A549 (cell line): Measurements from ENCODE around the gene SFXN1. TPM values are rescaled to one million over a fixed set of nuclear protein-coding genes. Genes with fewer than 3 reads are reported as not detected.

Source experiments
- ATAC-seq, 2 experiments: fragments of 200-7000 bp in 1 of 2; fragments of >200 bp in 1 of 2; cut with Nextera tagmentation in 1 of 2; cut with Tn5 transposase in 1 of 2; 3 replicates each; pipeline versions ENCODE4 v1.8.0 to v1.9.1; 2018 to 2020; ENCODE audit warnings: mild to moderate bottlenecking in 1 of 2, moderate library complexity in 1 of 2
- CTCF ChIA-PET: fragments of 300-600 bp; sonication (Branson Sonifier 250); formaldehyde crosslinking; extraction: SDS; loops from one replicate; lab custom pipeline; 2021; ENCODE audit warnings: antibody characterized with exemption, inconsistent platforms; lab: Yijun Ruan, JAX
- POLR2A ChIA-PET: fragments of 350-600 bp; formaldehyde crosslinking; extraction: SDS; loops from one replicate; lab custom pipeline; 2021; ENCODE audit warnings: antibody characterized with exemption, inconsistent platforms; lab: Yijun Ruan, JAX
- DNase-seq, 2 experiments: peaks; one replicate each; pipeline versions ENCODE4 v3.0.0 to v3.0.0-alpha.2; 2011 to 2016; ENCODE audit warnings: low read depth in 1 of 2, low spot score in 1 of 2
- FAIRE-seq: peaks from 2 replicates; lab custom pipeline; 2011; peaks lifted over from hg19 to GRCh38; lab: Jason Lieb, UNC
- H3K27ac ChIP-seq, 2 experiments: fragments of >200 bp; sonication (Bioruptor Twin); formaldehyde crosslinking; 3 replicates each; pipeline ENCODE4 v1.5.1; 2016 to 2017
- H3K4me1 ChIP-seq: fragments of >200 bp; sonication (Bioruptor Twin); formaldehyde crosslinking; 3 replicates; pipeline ENCODE4 v1.6.1; 2016
- H3K4me2 ChIP-seq: fragments of >200 bp; sonication (Bioruptor Twin); formaldehyde crosslinking; 3 replicates; pipeline ENCODE4 v1.6.1; 2016
- H3K4me3 ChIP-seq: fragments of >200 bp; sonication (Bioruptor Twin); formaldehyde crosslinking; 3 replicates; pipeline ENCODE4 v1.5.1; 2016
- H3K9me3 ChIP-seq: fragments of >200 bp; sonication (Bioruptor Twin); formaldehyde crosslinking; 3 replicates; pipeline ENCODE4 v1.6.1; 2016
- BCL3 ChIP-seq: fragments of >200 bp; sonication (Bioruptor Twin); formaldehyde crosslinking; IDR thresholded peaks from 3 replicates; pipeline ENCODE4 v1.6.1; 2016
- CBX2 ChIP-seq: fragments of 200-600 bp; sonication (generic); IDR thresholded peaks from 2 replicates; pipeline ENCODE4 v1.6.1; 2016; ENCODE audit warnings: low read depth, mild to moderate bottlenecking, borderline replicate concordance
- CBX8 ChIP-seq: fragments of 200-600 bp; sonication (generic); IDR thresholded peaks from 2 replicates; pipeline ENCODE4 v1.6.1; 2016
- CHD4 ChIP-seq: fragments of 200-600 bp; sonication (generic); IDR thresholded peaks from 2 replicates; pipeline ENCODE4 v1.6.1; 2016; ENCODE audit warnings: antibody characterized with exemption, mild to moderate bottlenecking, borderline replicate concordance
- CTCF ChIP-seq: fragments of >200 bp; sonication (Bioruptor Twin); formaldehyde crosslinking; IDR thresholded peaks from 3 replicates; pipeline ENCODE4 v1.5.1; 2016
- E2F6 ChIP-seq: IDR thresholded peaks from 2 replicates; pipeline ENCODE4 v1.6.1; 2012; ENCODE audit warnings: low read depth, borderline replicate concordance
- EHMT2 ChIP-seq: fragments of 200-600 bp; sonication (generic); IDR thresholded peaks from 2 replicates; pipeline ENCODE4 v1.6.1; 2016; ENCODE audit warnings: antibody characterized with exemption, low read depth, mild to moderate bottlenecking, moderate library complexity
- FOSL2 ChIP-seq, 2 experiments: fragments of 450-650 bp in 1 of 2; fragments of >200 bp in 1 of 2; sonication (Bioruptor Twin) in 1 of 2; formaldehyde crosslinking; IDR thresholded peaks; 2 replicates each; pipeline versions ENCODE4 v1.5.0 to v1.6.1; 2016 to 2020; ENCODE audit warnings: mild to moderate bottlenecking in 1 of 2, moderate library complexity in 1 of 2
- HDAC2 ChIP-seq: fragments of 200-600 bp; sonication (generic); IDR thresholded peaks from 2 replicates; pipeline ENCODE4 v1.6.1; 2016
- HEYL ChIP-seq: fragments of 250-450 bp; sonication (Bioruptor Pico); IDR thresholded peaks from 2 replicates; pipeline ENCODE4 v1.8.0; 2021; ENCODE audit warnings: mild to moderate bottlenecking, moderate library complexity
- HOXA7 ChIP-seq: fragments of 250-450 bp; sonication (Bioruptor Pico); IDR thresholded peaks from 2 replicates; pipeline ENCODE4 v1.5.0; 2020; ENCODE audit warnings: mild to moderate bottlenecking, moderate library complexity
- HOXB5 ChIP-seq: fragments of 250-450 bp; sonication (Bioruptor Pico); IDR thresholded peaks from 2 replicates; pipeline ENCODE4 v1.5.0; 2020; ENCODE audit warnings: mild to moderate bottlenecking, moderate library complexity
- NFE2L2 ChIP-seq: fragments of 150-350 bp; conservative IDR thresholded peaks from 2 replicates; pipeline ENCODE4 v1.6.1; 2014; ENCODE audit warnings: low read length
- PHF8 ChIP-seq: fragments of 200-600 bp; sonication (generic); IDR thresholded peaks from 2 replicates; pipeline ENCODE4 v1.6.1; 2016; ENCODE audit warnings: low read depth, mild to moderate bottlenecking, antibody characterized with exemption, moderate library complexity, borderline replicate concordance
- POLR2A ChIP-seq: IDR thresholded peaks from 2 replicates; pipeline ENCODE4 v1.6.1; 2012; ENCODE audit warnings: mild to moderate bottlenecking, low read length
- RARB ChIP-seq: fragments of 250-450 bp; sonication (Bioruptor Pico); IDR thresholded peaks from 2 replicates; pipeline ENCODE4 v1.8.0; 2021; ENCODE audit warnings: mild to moderate bottlenecking, moderate library complexity
- RFX5 ChIP-seq: fragments of 450-650 bp; IDR thresholded peaks from 2 replicates; pipeline ENCODE4 v1.7.1; 2014; ENCODE audit warnings: antibody characterized with exemption, mild to moderate bottlenecking, moderate library complexity
- SREBF2 ChIP-seq: fragments of 450-650 bp; IDR thresholded peaks from 2 replicates; pipeline ENCODE4 v1.6.1; 2014; ENCODE audit warnings: mild to moderate bottlenecking, moderate library complexity
- TP53 ChIP-seq: fragments of 250-450 bp; sonication (Bioruptor Pico); IDR thresholded peaks from 2 replicates; pipeline ENCODE4 v1.5.0; 2021; ENCODE audit warnings: mild to moderate bottlenecking, moderate library complexity
- USF2 ChIP-seq: fragments of 450-650 bp; IDR thresholded peaks from 2 replicates; pipeline ENCODE4 v1.6.1; 2014; ENCODE audit warnings: antibody characterized with exemption
- ZFP36 ChIP-seq: fragments of 450-650 bp; IDR thresholded peaks from 2 replicates; pipeline ENCODE4 v1.6.1; 2014; ENCODE audit warnings: borderline replicate concordance; ENCODE audit not compliant: partially characterized antibody
- ZNF302 ChIP-seq: fragments of 250-450 bp; sonication (Bioruptor Pico); IDR thresholded peaks from 2 replicates; pipeline ENCODE4 v1.9.0; 2021; ENCODE audit warnings: inconsistent platforms, mild to moderate bottlenecking, moderate library complexity
- ZSCAN20 ChIP-seq: fragments of 250-450 bp; sonication (Bioruptor Pico); IDR thresholded peaks from 2 replicates; pipeline ENCODE4 v1.8.0; 2022; ENCODE audit warnings: mild to moderate bottlenecking, moderate library complexity
- WGBS: methylation state at CpG from one replicate; pipeline ENCODE4 v1.1.6; 2017; ENCODE audit errors: missing lambda C conversion rate; 5-methylcytosine and 5-hydroxymethylcytosine counted together
- polyA plus RNA-seq, 4 experiments: library from polyadenylated mRNA; depleted of rRNA in 3 of 4; stranded (reverse); fragments of >200 nt; fragmentation: RNase III in 1 of 4; extraction: RNeasy Plus Mini Kit Qiagen cat#74134 plus additional on column Dnase treatment in 1 of 4; gene quantifications; 2 replicates in 3 of 4; 3 replicates in 1 of 4; pipeline ENCODE4 v1.2.3, GENCODE V29; 2011 to 2017

SFXN1 gene
- polyA plus RNA-seq, 2 of the 4 experiments (the other 2 are of a cell fraction), result 79.6 to 190 TPM

- ChIA-PET POLR2A (no interaction called here), CTCF (interaction anchor here (3.2 kb wide), 1 partner anchor 17 kb away, joined by 12 read pairs; no protein-coding TSS in a partner anchor)
- DNase-seq (no peak), FAIRE-seq (no peak), ATAC-seq (no peak)
- TF ChIP-seq SREBF2 (no peak), FOSL2 (IDR thresholded peaks at IDR 0.05) (no peak), FOSL2 (CRISPR knock-in tag; IDR thresholded peaks at IDR 0.05) (no peak), HDAC2 (no peak), EHMT2 (no peak), CHD4 (no peak), HEYL (CRISPR knock-in tag) (no peak), CBX2 (no peak)
- Histone ChIP-seq H3K4me1 (no peaks in the 10 kb centered on the region), H3K27ac (no peak overlapping the region), H3K4me3 (no peak overlapping the region), H3K4me2 (no peak overlapping the region), H3K9me3 (peaks cover 4% of the 10 kb centered on the region; the same call in 2 of the 3 replicates)
- 17% methylated on average over 4 of the region's 4 CpGs for WGBS
Observed at GRCh38 chr5:175551266-175551665, 72.9 kb downstream of the SFXN1 start.

DNA sequence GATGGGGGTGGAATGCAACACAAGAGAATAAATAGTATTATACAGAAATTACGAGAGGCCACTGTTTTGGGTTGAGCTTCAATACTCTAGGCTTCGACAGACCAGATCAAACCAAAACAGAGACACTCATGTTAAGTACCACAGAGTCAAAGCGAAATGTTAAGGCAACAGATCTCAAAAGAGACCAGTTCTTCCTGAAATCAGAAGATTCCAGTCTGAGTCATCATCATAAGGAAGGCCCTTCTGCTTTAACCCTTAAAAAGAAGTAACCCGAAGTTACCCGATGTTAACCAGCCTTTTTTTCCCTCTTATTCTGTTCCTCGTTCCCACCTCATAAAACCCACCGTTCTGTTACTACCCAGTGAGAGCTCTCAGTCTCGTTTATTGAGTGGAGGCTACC is 75.9 kb downstream of the SFXN1 start:
- ATAC-seq (no peak), DNase-seq (no peak), FAIRE-seq (no peak)
- Histone ChIP-seq H3K4me3 (no peak overlapping the region), H3K9me3 (peaks cover 4% of the 10 kb centered on the region; the same call in 2 of the 3 replicates), H3K27ac (no peak overlapping the region), H3K4me1 (no peaks in the 10 kb centered on the region), H3K4me2 (no peak overlapping the region)
- ChIA-PET POLR2A (no interaction called here), CTCF (interaction anchor here (0.6 to 1.1 kb wide), 2 partner anchors 21 to 44 kb away, joined by 3 read pairs; no protein-coding TSS in a partner anchor)
- WGBS, result 32% methylated on average over 8 of the region's 8 CpGs
- TF ChIP-seq PHF8, result no peak
- TF ChIP-seq E2F6, result no peak
- TF ChIP-seq ZNF302 (CRISPR knock-in tag), result no peak
- TF ChIP-seq BCL3, result no peak
- no peak for TF ChIP-seq POLR2A
- no peak for TF ChIP-seq CBX2
- no peak for TF ChIP-seq CTCF
- TF ChIP-seq TP53 (CRISPR knock-in tag), result no peak
- TF ChIP-seq NFE2L2, result no peak
- no peak for TF ChIP-seq RARB
- no peak for TF ChIP-seq ZFP36
- TF ChIP-seq ZSCAN20 (CRISPR knock-in tag), result no peak
- TF ChIP-seq CBX8, result no peak
- TF ChIP-seq HOXB5 (CRISPR knock-in tag), result no peak
- TF ChIP-seq HOXA7, result no peak
- TF ChIP-seq RFX5, result no peak
- TF ChIP-seq USF2, result no peak
- no peak for TF ChIP-seq HDAC2
- TF ChIP-seq, all 56 proteins: peak for 0
